ENCODE results near the gene TMEM179.

The TMEM179 gene

DNA sequence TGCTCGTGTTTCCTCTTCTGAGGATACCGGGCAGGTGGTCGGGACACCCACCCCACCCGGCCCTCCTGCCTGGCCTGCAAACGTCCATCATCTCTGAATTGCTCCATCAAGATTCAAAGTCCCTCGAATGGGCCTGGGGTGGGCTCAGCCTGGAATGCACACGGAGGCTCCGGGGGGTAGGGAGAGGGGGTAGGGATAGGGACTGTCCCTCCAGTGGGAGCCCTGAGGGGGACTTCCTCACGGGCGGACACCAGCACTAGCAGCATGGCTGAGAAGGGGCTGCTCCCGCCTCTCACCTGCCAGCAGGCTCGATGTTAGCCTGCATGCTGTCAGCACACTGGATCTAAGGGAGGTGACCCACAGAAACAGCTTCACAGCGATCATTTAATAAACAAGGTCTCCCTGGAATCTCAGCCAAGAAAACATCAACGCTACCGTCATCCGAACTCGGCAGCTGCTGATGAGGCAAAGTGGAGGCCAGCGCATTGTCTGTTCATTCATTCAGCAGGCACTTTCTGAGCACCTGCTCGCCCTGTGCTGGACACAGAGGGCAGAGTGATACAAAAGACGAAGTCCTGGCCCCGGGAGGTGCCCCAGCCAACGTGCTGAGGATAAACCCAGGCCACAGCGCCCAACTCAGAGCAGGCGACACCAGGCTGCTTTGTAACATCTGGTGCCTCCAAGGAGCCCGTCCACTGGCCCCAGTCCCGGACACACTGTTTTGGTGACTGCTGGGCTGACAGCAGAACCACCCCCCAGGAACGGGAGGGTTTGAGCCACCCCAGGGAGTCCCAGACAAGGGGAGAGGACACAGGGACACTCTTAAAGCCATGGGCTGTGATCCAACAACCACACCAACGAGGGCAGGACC, 6.3 kb downstream of the TMEM179 start:
- no peak for DNase-seq

DNA sequence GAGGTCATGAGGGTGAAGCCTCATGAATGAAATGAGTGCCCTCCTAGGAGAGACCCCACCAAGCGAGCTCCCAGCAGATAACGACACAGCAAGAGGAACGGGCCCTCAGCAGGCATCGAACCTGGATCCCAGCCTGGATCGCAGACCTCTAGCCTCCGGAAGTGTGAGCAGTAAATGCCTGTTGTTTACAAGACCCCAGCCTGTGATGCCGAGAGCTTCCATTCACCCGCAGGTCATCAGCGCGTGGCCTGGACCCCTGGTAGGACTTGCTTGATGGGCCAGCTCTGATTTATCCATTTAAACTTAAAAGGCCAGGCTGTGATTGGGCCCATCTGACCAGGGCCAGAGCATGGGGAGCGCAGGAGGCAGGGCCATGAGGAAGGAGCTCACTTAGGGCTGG, 7.0 kb downstream of the TMEM179 start:
- DNase-seq, result no peak

GRCh38 chr14:104596927-104597351, 7.6 kb downstream of the TMEM179 start:
- DNase-seq, result no peak

GRCh38 chr14:104596451-104596918, 8.1 kb downstream of the TMEM179 start:
- DNase-seq, result no peak

DNA sequence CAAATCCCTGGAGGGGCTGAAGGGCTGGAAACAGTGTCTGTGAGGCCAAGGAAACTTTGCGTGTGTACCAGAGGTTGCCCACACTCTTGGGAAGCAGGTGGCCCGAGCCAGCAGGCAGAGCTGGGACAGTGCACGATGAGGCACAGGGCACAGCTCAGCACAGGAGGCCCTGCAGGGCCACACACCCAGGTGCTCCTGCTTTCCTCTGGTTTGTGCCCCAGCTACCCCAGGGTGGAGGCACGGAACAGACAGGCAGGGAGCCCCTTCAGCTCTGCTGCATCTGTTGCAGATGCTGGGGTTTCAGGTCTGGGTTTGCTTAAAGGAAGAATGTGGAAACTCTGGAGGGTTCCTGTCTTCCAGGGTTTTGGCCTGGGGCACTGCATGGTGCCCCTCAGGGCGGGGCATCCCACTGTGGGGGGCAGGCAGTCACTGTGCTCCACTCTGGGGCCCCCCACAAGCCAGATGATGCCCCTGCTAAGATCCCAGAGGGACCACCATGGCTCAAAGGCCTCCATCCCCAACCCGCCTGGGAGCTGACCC, 8.6 kb downstream of the TMEM179 start:
- DNase-seq, result no peak

DNA sequence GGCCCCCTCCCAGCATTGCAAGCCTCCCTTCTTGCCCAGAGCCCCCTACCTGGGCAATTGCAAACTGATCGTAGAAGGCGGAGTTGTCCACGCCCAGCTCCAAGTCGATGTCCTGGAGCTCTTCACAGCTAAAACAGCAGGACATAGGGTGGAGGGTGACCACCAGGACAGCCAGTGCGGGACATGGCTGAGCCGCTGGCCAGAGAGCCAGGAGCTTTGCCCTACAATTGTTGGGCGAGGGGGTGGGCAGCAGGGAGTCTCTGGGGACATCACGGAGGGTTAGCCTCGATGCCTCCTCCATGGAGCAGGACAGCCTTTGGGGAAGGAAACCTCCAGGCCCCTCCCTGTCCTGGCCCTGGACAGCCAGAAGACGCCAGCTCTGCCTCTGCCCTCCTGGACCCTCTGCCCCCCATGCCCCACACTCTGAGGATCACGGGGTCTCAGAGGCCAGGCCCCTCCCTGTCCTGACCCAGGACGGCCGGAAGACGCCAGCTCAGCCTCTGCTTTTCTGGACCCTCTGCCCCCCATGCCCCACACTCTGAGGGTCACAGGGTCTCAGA, 9.4 kb downstream of the TMEM179 start:
- no peak for DNase-seq

GRCh38 chr14:104594310-104595046, 10.1 kb downstream of the TMEM179 start:
- no peak for DNase-seq

GRCh38 chr14:104593710-104594136, 10.8 kb downstream of the TMEM179 start:
- no peak for DNase-seq

DNA sequence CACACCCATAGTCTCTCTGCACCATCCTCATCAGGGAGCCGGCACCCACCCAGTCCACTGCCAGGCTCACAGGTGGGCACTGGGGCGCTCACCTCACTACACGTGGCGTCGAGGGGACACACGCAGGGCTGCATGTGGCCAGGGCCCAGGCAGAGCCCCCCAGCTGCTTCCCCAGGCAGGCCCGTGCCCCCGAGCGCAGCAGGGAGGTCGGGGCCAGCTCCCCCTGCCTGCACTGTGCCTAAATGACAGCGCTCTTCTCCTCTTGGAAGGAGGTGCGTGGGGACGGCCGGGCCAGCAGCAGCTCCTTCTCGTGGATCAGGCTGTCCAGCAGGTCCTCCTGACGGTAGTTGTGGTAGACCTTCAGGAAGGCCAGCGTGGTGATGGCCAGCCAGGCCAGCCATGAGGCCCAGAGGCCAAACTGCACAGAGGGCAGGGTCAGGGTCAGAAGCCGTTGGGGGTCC, 11.3 kb downstream of the TMEM179 start:
- no peak for DNase-seq

DNA sequence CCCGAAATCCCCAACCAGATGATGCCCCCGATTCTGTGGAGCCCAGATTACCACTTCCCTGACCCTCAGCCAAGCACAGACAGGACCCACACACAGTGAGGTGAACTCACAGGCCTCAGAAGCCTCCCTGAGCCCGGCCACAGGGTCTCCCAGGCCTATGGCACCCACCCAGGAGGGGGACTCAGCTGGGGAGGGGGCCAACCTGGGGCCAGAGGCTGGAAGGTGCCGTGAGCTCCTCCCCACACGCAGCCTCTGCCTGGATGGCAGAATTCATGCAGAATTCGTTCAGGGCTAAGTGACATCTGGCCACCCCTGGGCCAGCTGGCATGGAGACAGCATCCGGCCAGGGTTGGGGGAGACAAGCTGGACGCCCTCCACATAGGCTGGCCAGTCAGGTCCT, 11.8 kb downstream of the TMEM179 start:
- DNase-seq, result no peak

GRCh38 chr14:104592292-104592672, 12.3 kb downstream of the TMEM179 start:
- no peak for DNase-seq

DNA sequence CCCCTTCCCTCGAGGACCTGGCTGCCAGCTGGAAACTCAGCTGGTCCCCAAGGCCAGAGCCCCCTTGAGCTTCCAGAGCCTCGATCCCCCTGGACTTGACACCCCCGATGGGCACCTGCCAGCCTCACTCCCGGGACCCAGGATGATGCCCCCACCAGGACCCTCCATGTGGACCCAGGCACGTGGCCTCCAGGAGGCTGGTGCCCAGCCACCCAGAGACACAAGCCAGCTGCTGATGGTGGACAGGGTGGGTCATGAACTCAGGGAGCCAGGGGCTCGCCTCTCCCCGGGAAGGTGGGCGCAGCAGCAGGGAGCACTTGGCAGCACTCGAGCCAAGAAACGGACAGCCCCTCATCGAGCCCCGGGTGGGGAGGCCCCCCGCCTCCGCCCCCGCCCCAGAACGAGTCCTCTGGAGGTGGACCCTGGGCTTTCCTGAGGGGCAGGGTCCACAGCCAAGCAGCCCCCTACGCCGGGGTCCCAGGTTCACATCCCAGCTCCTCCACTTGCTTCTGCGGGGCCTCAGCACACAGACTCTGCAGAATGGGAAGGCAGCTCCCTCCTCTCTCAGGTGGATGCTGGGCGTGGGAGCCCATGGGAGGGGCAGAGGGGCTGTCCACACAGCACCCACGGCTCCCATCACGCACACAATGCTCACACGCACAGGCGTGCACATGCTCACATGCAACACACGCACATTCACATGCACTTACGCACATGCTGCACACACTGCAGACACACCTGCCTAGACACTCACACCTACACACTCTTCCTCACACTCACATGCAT, 12.9 kb downstream of the TMEM179 start:
- DNase-seq, result no peak

DNA sequence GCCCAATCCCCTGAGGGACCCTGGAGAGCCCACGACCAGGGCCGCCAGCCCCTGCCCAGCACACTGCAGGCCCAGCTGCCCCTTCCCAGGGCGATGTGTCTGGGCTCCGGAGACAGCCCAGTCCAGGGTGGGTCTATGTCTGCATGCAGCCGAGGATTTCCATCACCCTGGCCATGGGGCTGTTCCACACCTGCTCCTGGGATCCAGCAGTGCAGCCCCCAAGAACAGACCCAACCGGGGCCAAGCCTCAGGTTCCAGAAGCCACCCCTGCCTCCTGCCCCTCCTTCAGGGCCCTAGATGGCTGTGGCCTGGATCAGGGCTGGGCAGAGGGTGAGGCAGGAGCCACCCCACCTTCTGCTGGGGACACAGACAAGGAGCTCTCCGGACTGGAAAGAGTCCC, 13.5 kb downstream of the TMEM179 start:
- DNase-seq, result no peak

DNA sequence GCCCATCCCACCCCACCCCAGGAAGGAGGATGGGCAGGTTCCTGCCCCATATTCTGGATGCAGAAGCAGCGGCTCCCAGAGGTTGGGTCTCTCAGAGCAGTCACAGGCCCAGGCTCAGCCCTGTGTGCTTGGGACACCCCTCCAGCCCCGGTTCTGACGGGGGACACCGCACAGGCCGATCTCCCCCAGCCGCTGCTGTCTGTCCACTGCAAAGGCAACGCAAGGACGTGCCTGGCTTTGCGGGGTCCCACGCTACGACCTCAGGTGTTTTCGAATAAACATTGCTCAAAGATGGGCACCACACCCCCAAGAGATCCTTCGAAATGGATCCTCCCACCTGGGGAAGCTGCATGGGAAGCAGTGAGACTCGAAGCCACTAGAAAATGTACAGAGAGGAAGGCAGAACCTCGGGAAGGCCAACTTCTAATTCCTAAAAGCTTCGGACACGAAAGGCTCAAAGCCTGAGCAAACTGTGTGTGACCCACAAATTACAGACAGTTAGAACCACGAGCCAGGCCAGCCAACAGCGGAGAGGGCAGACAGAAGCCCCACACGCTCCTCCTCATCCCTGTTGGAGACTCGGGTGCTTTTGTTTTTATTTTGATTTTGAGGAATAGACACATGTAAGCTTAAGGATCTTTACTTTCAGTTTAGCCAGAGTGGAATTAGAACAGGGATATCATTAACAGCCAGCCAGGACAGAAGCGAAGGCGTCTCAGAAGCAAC, 14.2 kb downstream of the TMEM179 start:
- no peak for DNase-seq

DNA sequence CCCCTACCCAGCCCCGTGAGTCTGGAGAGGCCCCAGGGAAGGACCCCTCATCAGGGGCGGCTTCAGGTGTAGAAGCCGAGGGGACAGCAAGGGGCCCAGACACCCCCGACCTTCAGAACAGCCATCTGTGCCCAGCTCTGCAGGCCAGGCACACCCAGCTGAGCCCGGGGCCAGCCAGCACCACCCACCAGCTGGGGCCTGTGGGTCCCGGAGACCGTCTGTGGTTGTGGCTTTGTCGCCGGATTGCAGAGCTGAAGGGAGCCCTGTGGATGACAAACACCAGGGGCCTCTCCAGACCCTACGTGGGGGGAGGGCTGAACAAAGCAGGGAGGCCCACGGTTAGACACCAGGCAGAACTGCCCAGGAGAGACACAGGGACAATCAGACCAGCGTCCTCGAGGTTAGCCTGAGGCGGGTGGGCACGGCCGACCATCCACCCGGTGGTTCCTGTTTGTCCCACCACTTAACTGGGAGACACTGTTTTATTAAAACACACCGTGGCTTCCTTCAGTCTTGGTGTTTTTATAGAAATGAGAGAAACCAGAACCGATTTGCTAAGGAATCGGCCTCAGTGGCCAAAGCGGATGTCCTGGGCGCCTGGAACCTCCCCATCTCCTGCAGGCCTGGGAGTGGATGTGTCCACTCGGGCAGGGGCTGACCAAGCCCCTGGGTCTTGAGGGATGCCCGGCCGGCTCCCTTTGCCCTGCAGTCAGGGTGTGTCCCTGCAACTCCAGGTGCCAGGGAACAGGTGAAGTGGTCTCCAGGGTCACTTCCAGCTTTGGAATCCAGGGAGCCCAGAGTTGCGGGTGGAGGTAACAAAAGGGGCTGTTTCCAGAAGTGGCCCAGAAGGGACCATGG, 15.0 kb downstream of the TMEM179 start:
- no peak for DNase-seq

DNA sequence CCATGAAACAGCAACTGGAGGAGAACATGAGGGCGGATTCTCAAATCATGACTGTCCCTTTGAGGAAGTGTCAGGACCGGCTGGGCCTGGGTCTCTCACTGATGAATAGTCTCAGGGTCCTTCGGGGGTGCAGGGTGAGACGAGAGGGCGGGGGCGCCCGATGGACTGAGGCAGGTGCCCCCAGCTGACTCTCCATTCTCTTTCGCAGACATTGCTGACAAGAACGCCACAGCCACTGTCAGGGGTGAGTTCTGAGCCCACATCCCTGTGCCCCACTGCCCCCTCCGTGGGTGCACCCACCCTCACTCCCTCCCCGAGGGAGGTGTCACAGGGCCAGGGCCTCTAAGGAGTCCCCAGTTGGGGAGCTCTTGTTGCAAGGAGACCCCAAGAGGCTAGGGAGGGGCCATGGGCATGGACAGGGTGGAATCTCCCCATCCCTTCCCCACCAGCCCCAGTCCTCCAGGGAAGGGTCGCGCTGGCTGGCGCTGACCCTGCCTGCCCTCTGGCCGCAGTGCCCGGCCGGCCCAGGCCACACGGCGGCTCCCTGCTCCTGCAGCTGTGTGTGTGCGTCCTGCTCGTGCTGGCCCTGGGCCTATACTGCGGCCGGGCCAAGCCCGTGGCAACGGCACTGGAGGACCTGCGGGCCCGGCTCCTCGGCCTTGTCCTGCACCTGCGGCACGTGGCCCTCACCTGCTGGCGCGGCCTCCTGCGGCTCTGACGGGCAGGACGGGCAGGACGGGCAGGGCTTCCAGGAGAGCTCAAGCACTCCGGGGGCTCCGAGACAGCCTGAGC, 16.3 kb downstream of the TMEM179 start:
- DNase-seq, result no peak

GRCh38 chr14:104587641-104588040, 16.9 kb downstream of the TMEM179 start:
- DNase-seq, result no peak

- no peak for DNase-seq
These were observed 17.5 kb downstream of the TMEM179 start for GRCh38 chr14:104586832-104587620.

Data from EL (cell line).